ENCODE data around the gene ZNF414. TPM values are rescaled to one million over a fixed set of nuclear protein-coding genes. Genes with fewer than 3 reads are reported as not detected.
A peak's percentile ranks its signal among the peaks of the same experiment; 100 is the strongest.
"Not testable (repeated sequence)": the region's sequence is repeated elsewhere in the genome, so short reads cannot be mapped to it uniquely, and the experiment has no call there.

ZNF414 gene
- total RNA-seq, 1 experiment from 2014 or later: 15.7 TPM

GRCh38 chr19:8517551-8518442, 3.8 kb upstream of the ZNF414 start:
- no peak for DNase-seq (ENCODE audit: low spot score)

- DNase-seq (ENCODE audit: low spot score): no peak
These were observed 1.4 kb upstream of the ZNF414 start for GRCh38 chr19:8515317-8515716.

GRCh38 chr19:8514505-8515009, 590 bp upstream of the ZNF414 start:
- DNase-seq (ENCODE audit: low spot score): not testable (repeated sequence)

- DNase-seq (ENCODE audit: low spot score): no peak
These were observed 806 bp downstream of the ZNF414 start for GRCh38 chr19:8513036-8513686.

- DNase-seq (ENCODE audit: low spot score): peak; percentile 20
These were observed 1.6 kb downstream of the ZNF414 start for GRCh38 chr19:8512115-8512967.

GRCh38 chr19:8511573-8512101, 2.3 kb downstream of the ZNF414 start:
- DNase-seq (ENCODE audit: low spot score): no peak

- no peak for DNase-seq (ENCODE audit: low spot score)
These were observed 3.3 kb downstream of the ZNF414 start for GRCh38 chr19:8510589-8511115.

GRCh38 chr19:8506402-8506957, 7.5 kb downstream of the ZNF414 start:
- DNase-seq (ENCODE audit: low spot score): peak; percentile 10

GRCh38 chr19:8505680-8506401, 8.1 kb downstream of the ZNF414 start:
- DNase-seq (ENCODE audit: low spot score): peak; percentile 60

GRCh38 chr19:8504919-8505318, 9.0 kb downstream of the ZNF414 start:
- DNase-seq (ENCODE audit: low spot score): no peak

GRCh38 chr19:8504171-8504570, 9.8 kb downstream of the ZNF414 start:
- no peak for DNase-seq (ENCODE audit: low spot score)

- no peak for DNase-seq (ENCODE audit: low spot score)
These were observed 10.5 kb downstream of the ZNF414 start for GRCh38 chr19:8503510-8503909.

GRCh38 chr19:8501981-8502380, 12.0 kb downstream of the ZNF414 start:
- no peak for DNase-seq (ENCODE audit: low spot score)

- DNase-seq (ENCODE audit: low spot score): no peak
These were observed 12.5 kb downstream of the ZNF414 start for GRCh38 chr19:8501516-8501915.

GRCh38 chr19:8500158-8500557, 13.8 kb downstream of the ZNF414 start:
- DNase-seq (ENCODE audit: low spot score): no peak

- DNase-seq (ENCODE audit: low spot score): no peak
These were observed 14.7 kb downstream of the ZNF414 start for GRCh38 chr19:8499048-8499833.

- no peak for DNase-seq (ENCODE audit: low spot score)
These were observed 15.7 kb downstream of the ZNF414 start for GRCh38 chr19:8498295-8498694.

GRCh38 chr19:8494158-8494557, 19.8 kb downstream of the ZNF414 start:
- no peak for DNase-seq (ENCODE audit: low spot score)

GRCh38 chr19:8491574-8491973, 22.4 kb downstream of the ZNF414 start:
- DNase-seq (ENCODE audit: low spot score): peak; percentile 1
